BJ (cell line): Measurements from ENCODE around the gene ELAVL1. TPM values are rescaled to one million over a fixed set of nuclear protein-coding genes. Genes with fewer than 3 reads are reported as not detected.

Source experiments
- CTCF ChIA-PET: fragments of 350-600 bp; formaldehyde crosslinking; extraction: SDS; loops from one replicate; lab custom pipeline; 2021; ENCODE audit warnings: antibody characterized with exemption, inconsistent platforms; lab: Yijun Ruan, JAX
- POLR2A ChIA-PET: fragments of 300-600 bp; sonication (Branson Sonifier 250); formaldehyde crosslinking; extraction: SDS; loops from one replicate; lab custom pipeline; 2021; ENCODE audit warnings: antibody characterized with exemption; lab: Charles Lee
- DNase-seq: peaks from one replicate; pipeline ENCODE4 v3.0.0-alpha.2; 2011; ENCODE audit warnings: low read depth
- H3K27me3 ChIP-seq: 2 replicates; pipeline ENCODE4 v1.6.0; 2011; ENCODE audit warnings: low read length; ENCODE audit not compliant: control insufficient read depth, insufficient read depth
- H3K36me3 ChIP-seq: 2 replicates; pipeline ENCODE4 v1.5.1; 2011; ENCODE audit warnings: low read length; ENCODE audit not compliant: control insufficient read depth, insufficient read depth
- H3K4me3 ChIP-seq: 2 replicates; pipeline ENCODE4 v1.5.1; 2011; ENCODE audit warnings: low read depth, mild to moderate bottlenecking, control low read depth, low read length
- polyA plus RNA-seq: library from polyadenylated mRNA; depleted of rRNA; stranded (reverse); fragments of >200 nt; gene quantifications from 2 replicates; pipeline ENCODE4 v1.2.3, GENCODE V29; 2011
- TF ChIP-seq, protein P1 (sequence below): IDR thresholded peaks from 2 replicates; pipeline ENCODE4 v1.5.1; 2011; ENCODE audit warnings: low read depth, mild to moderate bottlenecking, control low read depth, inconsistent platforms, low read length, moderate library complexity; ENCODE audit not compliant: insufficient read depth

Gene ELAVL1
- polyA plus RNA-seq, 1 experiment: 41.2 TPM

DNA sequence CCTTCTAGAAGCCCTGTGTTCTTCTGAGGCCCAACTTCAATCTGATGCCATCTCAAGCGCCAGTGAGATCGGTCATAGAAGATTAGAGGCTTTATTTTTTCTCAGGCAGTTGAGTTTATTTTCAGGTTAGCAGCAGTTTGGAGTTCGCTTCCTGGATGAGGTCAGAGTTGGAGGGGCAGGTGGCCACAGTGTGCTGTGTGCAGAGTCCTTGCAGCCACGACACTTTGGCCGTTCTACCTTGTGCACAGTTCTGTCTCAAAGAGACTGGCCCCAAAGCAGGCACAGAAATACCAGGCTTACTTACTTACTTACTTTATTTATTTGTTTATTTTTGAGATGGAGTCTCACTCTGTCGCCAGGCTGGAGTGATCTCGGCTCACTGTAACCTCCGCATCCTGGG lies 15.9 kb upstream of the ELAVL1 start:
- Histone ChIP-seq H3K27me3 (no peaks in the 10 kb centered on the region), H3K36me3 (no peaks in the 10 kb centered on the region), H3K4me3 (no peak overlapping the region)
- ChIA-PET POLR2A (no interaction called here), CTCF (no interaction called here)
- no peak for DNase-seq
- TF ChIP-seq, protein P1, sequence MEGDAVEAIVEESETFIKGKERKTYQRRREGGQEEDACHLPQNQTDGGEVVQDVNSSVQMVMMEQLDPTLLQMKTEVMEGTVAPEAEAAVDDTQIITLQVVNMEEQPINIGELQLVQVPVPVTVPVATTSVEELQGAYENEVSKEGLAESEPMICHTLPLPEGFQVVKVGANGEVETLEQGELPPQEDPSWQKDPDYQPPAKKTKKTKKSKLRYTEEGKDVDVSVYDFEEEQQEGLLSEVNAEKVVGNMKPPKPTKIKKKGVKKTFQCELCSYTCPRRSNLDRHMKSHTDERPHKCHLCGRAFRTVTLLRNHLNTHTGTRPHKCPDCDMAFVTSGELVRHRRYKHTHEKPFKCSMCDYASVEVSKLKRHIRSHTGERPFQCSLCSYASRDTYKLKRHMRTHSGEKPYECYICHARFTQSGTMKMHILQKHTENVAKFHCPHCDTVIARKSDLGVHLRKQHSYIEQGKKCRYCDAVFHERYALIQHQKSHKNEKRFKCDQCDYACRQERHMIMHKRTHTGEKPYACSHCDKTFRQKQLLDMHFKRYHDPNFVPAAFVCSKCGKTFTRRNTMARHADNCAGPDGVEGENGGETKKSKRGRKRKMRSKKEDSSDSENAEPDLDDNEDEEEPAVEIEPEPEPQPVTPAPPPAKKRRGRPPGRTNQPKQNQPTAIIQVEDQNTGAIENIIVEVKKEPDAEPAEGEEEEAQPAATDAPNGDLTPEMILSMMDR: no peak

DNA sequence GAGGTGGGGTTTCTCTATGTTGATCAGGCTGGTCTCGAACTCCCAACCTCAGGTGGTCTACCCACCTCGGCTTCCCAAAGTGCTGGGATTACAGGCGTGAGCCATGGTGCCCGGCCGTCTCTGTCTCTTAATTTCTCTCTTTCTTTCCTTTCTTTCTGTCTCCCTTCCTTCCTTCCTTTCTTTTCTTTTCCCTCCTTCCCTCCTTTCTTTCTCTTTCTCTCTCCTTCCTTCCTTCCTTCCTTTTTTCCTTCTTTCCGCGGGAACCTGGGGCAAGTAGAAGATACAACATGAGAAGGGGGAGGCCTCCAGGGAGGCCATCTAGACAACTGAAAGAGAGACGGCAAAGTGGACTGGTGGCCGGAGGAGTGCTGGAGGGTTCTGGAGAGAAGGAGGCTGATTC lies 15.2 kb upstream of the ELAVL1 start:
- POLR2A ChIA-PET: no interaction called here
- Histone ChIP-seq H3K27me3 (no peaks in the 10 kb centered on the region), H3K36me3 (no peaks in the 10 kb centered on the region), H3K4me3 (no peak overlapping the region)
- TF ChIP-seq, protein P1: no peak
- no peak for DNase-seq
- CTCF ChIA-PET: no interaction called here

DNA sequence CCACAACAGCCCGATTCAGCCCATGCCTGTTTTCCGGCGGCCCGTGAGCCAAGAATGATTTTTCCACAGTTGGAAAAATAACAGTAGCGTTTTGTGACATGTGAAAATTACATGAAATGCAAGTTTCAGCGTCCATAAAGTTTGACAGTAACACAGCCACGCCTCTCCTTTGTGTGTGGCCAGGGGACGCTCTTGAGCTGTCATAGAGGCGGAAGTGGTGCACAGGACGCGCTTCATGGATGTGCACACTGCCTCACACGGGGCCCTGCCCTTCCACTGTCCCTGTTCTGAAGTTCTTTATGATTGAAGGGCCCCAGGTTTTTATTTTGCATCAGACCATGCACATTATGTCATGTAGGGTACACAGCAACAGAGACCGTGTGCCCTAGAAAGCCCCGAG lies 12.4 kb upstream of the ELAVL1 start:
- Histone ChIP-seq H3K27me3 (no peaks in the 10 kb centered on the region), H3K36me3 (no peaks in the 10 kb centered on the region), H3K4me3 (no peak overlapping the region)
- CTCF ChIA-PET: interaction anchor here (1.7 kb wide), 1 partner anchor 15 kb away, joined by 8 read pairs; no protein-coding TSS in a partner anchor
- TF ChIP-seq, protein P1: no peak
- POLR2A ChIA-PET: no interaction called here
- no peak for DNase-seq

DNA sequence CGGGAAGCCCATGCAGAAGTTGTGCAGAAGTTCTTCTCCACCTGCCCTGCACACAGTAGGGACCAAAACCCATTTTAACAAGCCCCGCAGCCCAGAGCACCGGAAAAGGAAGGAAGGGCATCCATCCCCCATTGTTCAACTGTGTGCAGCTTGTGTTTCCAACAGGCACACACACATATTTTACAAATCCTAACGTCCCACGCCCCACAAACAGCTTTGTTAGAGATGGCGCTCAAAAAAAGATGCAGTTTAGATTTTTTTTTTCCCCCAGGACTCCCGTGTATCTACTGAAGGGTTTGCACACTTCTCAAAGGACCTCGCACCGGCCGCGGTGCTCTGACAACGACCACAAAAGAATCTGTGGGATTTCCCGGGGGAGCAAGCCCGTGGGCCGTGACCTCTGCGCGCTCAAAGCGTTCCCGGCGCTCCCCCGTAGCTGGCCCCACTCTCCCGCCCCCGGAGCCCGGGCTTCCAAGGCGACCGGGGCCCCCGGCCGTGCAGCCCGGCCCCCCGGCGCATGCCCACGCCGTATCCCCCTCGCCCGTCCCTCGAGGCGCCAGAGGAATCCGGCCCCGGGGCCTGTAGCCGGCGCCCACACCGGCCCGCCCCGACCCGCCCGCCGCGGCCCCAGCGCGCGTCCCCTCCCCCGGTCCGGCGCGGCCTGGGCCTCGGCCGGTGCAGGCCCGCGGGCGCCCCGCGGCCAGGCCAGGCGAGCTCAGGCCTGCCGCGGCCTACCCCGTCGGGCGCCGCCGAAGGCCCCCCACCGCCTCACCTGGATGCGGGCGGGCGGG lies 523 bp downstream of the ELAVL1 start:
- Histone ChIP-seq H3K36me3 (no peaks in the 10 kb centered on the region), H3K4me3 (peak overlapping the region; percentile 76), H3K27me3 (no peaks in the 10 kb centered on the region)
- CTCF ChIA-PET: interaction anchor here (0.6 to 6.5 kb wide), 6 partner anchors 10 to 778 kb away, joined by 3 to 98 read pairs (median 5); partner anchors contain the start of gene TIMM44
- POLR2A ChIA-PET: interaction anchor here (0.6 kb wide), 1 partner anchor 15 kb away, joined by 7 read pairs; no protein-coding TSS in a partner anchor
- no peak for DNase-seq
- TF ChIP-seq, protein P1: no peak

DNA sequence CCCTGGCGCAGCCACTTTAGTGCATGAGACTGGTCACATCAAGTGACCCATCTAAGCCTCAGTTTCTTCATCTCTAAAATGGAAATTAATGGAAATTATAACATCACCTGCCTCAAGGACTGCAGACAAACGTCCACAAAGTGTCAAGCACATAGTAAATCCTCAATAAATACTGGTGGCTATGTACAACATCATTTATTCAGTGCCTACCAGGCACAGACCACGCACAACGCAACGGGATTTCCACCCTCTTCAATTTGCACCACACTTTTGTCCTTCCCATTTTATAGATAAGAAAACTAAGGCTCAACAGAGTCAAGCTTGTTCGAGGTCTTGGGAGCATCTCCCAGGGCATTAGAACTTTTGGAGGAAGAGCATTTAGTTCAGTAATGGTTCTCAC lies 1.4 kb downstream of the ELAVL1 start:
- Histone ChIP-seq H3K4me3 (peak overlapping the region; percentile 76), H3K27me3 (no peaks in the 10 kb centered on the region), H3K36me3 (no peaks in the 10 kb centered on the region)
- TF ChIP-seq, protein P1: no peak
- POLR2A ChIA-PET: no interaction called here
- DNase-seq: no peak
- CTCF ChIA-PET: interaction anchor here (0.6 to 6.5 kb wide), 4 partner anchors 9 to 60 kb away, joined by 4 to 98 read pairs (median 12); partner anchors contain the start of gene TIMM44
